OCI-LY7 (cell line): ENCODE measurements around the gene KCNB1. TPM values are rescaled to one million over a fixed set of nuclear protein-coding genes. Genes with fewer than 3 reads are reported as not detected.

Source experiments
- BruUV-seq: library from RNA; stranded (reverse); fragments of 400-500 nt; replicated peaks from 2 replicates; lab custom pipeline; 2021; lab: Mats Ljungman, UMichigan
- CTCF ChIA-PET: fragments of 300-600 bp; sonication (Branson Sonifier 250); formaldehyde crosslinking; loops from one replicate; lab custom pipeline; 2022; ENCODE audit warnings: antibody characterized with exemption; ENCODE audit not compliant: unreplicated experiment; lab: Charles Lee
- POLR2A ChIA-PET: fragments of 300-600 bp; sonication (Branson Sonifier 250); formaldehyde crosslinking; loops from one replicate; lab custom pipeline; 2022; ENCODE audit warnings: antibody characterized with exemption; lab: Charles Lee
- DNase-seq: peaks from one replicate; pipeline ENCODE4 v3.0.0-alpha.2; 2015; ENCODE audit warnings: low spot score
- H2AFZ ChIP-seq: fragments of 200-600 bp; sonication (generic), shearing (Covaris generic); 2 replicates; pipeline ENCODE4 v1.6.1; 2014; ENCODE audit warnings: mild to moderate bottlenecking, antibody characterized with exemption, low read length, moderate library complexity
- H3K27ac ChIP-seq: fragments of 200-600 bp; sonication (generic); 2 replicates; pipeline ENCODE4 v1.5.1; 2014; ENCODE audit warnings: mixed run types, low read depth, mild to moderate bottlenecking, moderate library complexity, low read length, inconsistent platforms; ENCODE audit not compliant: poor library complexity, severe bottlenecking
- H3K36me3 ChIP-seq: fragments of 200-600 bp; sonication (generic); 2 replicates; pipeline ENCODE4 v1.6.1; 2014; ENCODE audit warnings: mild to moderate bottlenecking, antibody characterized with exemption, low read length, moderate library complexity, mixed read lengths; ENCODE audit not compliant: insufficient read depth
- H3K4me1 ChIP-seq: fragments of 200-600 bp; sonication (generic); 2 replicates; pipeline ENCODE4 v1.5.1; 2014; ENCODE audit warnings: mild to moderate bottlenecking, low read length; ENCODE audit not compliant: insufficient read depth, poor library complexity, severe bottlenecking
- H3K4me2 ChIP-seq: fragments of 200-600 bp; sonication (generic); 2 replicates; pipeline ENCODE4 v1.6.1; 2014; ENCODE audit warnings: mild to moderate bottlenecking, low read length
- H3K4me3 ChIP-seq: fragments of 200-600 bp; sonication (generic); 2 replicates; pipeline ENCODE4 v1.5.1; 2014; ENCODE audit warnings: mild to moderate bottlenecking, low read depth, low read length; ENCODE audit not compliant: poor library complexity, severe bottlenecking
- H3K79me2 ChIP-seq: fragments of 200-600 bp; sonication (generic); 2 replicates; pipeline ENCODE4 v1.6.1; 2016; ENCODE audit warnings: low read depth, mild to moderate bottlenecking, low read length, moderate library complexity, mixed read lengths; ENCODE audit not compliant: insufficient read depth
- H3K9me2 ChIP-seq: fragments of 200-600 bp; sonication (generic); 2 replicates; pipeline ENCODE4 v1.6.1; 2016; ENCODE audit warnings: mild to moderate bottlenecking, low read length, mixed read lengths; ENCODE audit not compliant: insufficient read depth
- H3K9me3 ChIP-seq: fragments of 200-600 bp; sonication (generic); 2 replicates; pipeline ENCODE4 v1.6.1; 2014; ENCODE audit warnings: mild to moderate bottlenecking, mixed run types, low read length, mixed read lengths
- H4K20me1 ChIP-seq: fragments of 200-600 bp; sonication (generic); 2 replicates; pipeline ENCODE4 v1.6.1; 2014; ENCODE audit warnings: mild to moderate bottlenecking, antibody characterized with exemption, low read length, moderate library complexity, mixed read lengths; ENCODE audit not compliant: insufficient read depth
- CTCF ChIP-seq: fragments of 200-600 bp; sonication (generic); conservative IDR thresholded peaks from 2 replicates; pipeline ENCODE4 v1.5.1; 2014; ENCODE audit warnings: mild to moderate bottlenecking, antibody characterized with exemption, low read length, moderate library complexity, mixed read lengths
- EZH2phosphoT487 ChIP-seq: fragments of 200-600 bp; sonication (generic); IDR thresholded peaks from 2 replicates; pipeline ENCODE4 v1.6.1; 2018; ENCODE audit warnings: low read depth, borderline replicate concordance, mild to moderate bottlenecking, mixed run types, antibody characterized with exemption, low read length, moderate library complexity, mixed read lengths
- intact Hi-C: fragments of 100-400 bp; cut with micrococcal nuclease; formaldehyde crosslinking; loops from one replicate; pipeline ENCODE4 v1.10.0; 2022; ENCODE audit not compliant: unreplicated experiment
- total RNA-seq, 2 experiments: library from RNA; depleted of rRNA in 1 of 2; stranded (reverse); fragments of >200 nt in 1 of 2; shearing (Covaris generic) in 1 of 2; gene quantifications; 2 replicates each; pipeline ENCODE4 v1.2.3, GENCODE V29; 2014 to 2022

The KCNB1 gene
- total RNA-seq, 2 experiments from 2014 or later = not detected

- Histone ChIP-seq H3K9me3 (no peaks in the 10 kb centered on the region), H3K4me1 (no peaks in the 10 kb centered on the region), H3K36me3 (no peaks in the 10 kb centered on the region), H4K20me1 (no peaks in the 10 kb centered on the region), H3K27ac (no peak overlapping the region), H3K79me2 (no peaks in the 10 kb centered on the region), H3K4me3 (no peak overlapping the region), H2AFZ (no peak overlapping the region), H3K9me2 (no peaks in the 10 kb centered on the region), H3K4me2 (no peak overlapping the region)
- POLR2A ChIA-PET = interaction anchor here (0.7 kb wide), 1 partner anchor 499 kb away, joined by 4 read pairs; no protein-coding TSS in a partner anchor
- intact Hi-C loops = no loop called here
- DNase-seq = no peak
- BruUV-seq = no TSS peak
- TF ChIP-seq CTCF (no peak), EZH2phosphoT487 (no peak)
- CTCF ChIA-PET = no interaction called here
Measured at GRCh38 chr20:49483696-49484123, 1.2 kb upstream of the KCNB1 start.

GRCh38 chr20:49483018-49483695 lies 689 bp upstream of the KCNB1 start:
- CTCF ChIA-PET = no interaction called here

More at GRCh38 chr20:49483018-49483695, 689 bp upstream of the KCNB1 start:
- H3K4me2 ChIP-seq = no peak overlapping the region
- H2AFZ ChIP-seq = no peak overlapping the region
- H3K9me3 ChIP-seq = no peaks in the 10 kb centered on the region
- DNase-seq = no peak
- no peaks in the 10 kb centered on the region for H3K79me2 ChIP-seq
- H4K20me1 ChIP-seq = no peaks in the 10 kb centered on the region
- no peak overlapping the region for H3K4me3 ChIP-seq
- no peak overlapping the region for H3K27ac ChIP-seq
- no peaks in the 10 kb centered on the region for H3K9me2 ChIP-seq
- intact Hi-C loops = no loop called here
- no TSS peak for BruUV-seq
- no peaks in the 10 kb centered on the region for H3K36me3 ChIP-seq
- no peaks in the 10 kb centered on the region for H3K4me1 ChIP-seq
- no peak for TF ChIP-seq CTCF
- TF ChIP-seq EZH2phosphoT487 = no peak
- POLR2A ChIA-PET = no interaction called here
